ENCODE measurements around the gene KIRREL3. TPM values are rescaled to one million over a fixed set of nuclear protein-coding genes. Genes with fewer than 3 reads are reported as not detected.

The KIRREL3 gene
- total RNA-seq, 5 donors from 2014 or later (not counting 1 experiment from before 2014, with no cell fraction given), result not detected

DNA sequence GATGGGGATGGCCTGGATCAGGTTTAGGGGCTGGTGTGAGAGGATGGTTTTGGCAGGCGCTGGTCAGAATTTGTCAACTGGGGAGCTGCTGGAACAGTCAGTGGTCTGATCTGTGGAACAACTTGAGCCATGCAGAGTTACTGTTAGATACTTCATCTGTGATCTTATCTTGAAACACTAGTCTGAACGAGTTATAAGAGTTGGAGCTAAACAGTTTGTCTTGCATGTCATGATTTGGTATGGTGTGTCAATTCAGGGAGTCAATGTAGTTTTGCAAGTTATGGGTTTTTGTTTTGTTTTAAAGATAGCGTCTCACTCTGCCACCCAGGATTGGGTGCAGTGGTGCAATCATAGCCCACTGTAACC lies 591.0 kb downstream of the KIRREL3 start:
- ChIA-PET CTCF (no interaction called here), POLR2A (no interaction called here)
- H3K27me3 Mint-ChIP-seq, result no peaks in the 10 kb centered on the region
- H3K27ac Mint-ChIP-seq, result no peak overlapping the region
- 100% methylated on average over 2 of the region's 3 CpGs for WGBS (ENCODE audit: insufficient coverage)
- no peaks in the 10 kb centered on the region for H3K9me3 Mint-ChIP-seq
- Histone ChIP-seq H3K27me3 (replicated peaks in 1 of 2; ENCODE audit: control insufficient read depth in 2 of 2, extremely low read depth in 1 of 2, insufficient read depth in 2 of 2, low read length in 1 of 2) (no peaks in the 10 kb centered on the region), H3K27ac (ENCODE audit: low read length) (no peak overlapping the region), H3K9me3 (no peaks in the 10 kb centered on the region), H3K36me3 (ENCODE audit: control insufficient read depth in 2 of 2, extremely low read depth in 1 of 2, insufficient read depth in 1 of 2, low read length in 1 of 2) (peaks cover 0 to 2% of the 10 kb centered on the region in 2 donors), H3K4me1 (ENCODE audit: control insufficient read depth in 1 of 2, extremely low read depth in 1 of 2, insufficient read depth in 2 of 2, low read length in 2 of 2) (no peaks in the 10 kb centered on the region), H3K4me3 (ENCODE audit: control insufficient read depth in 1 of 2, extremely low read depth in 1 of 2, low read length in 1 of 2) (no peak overlapping the region)
- peaks cover 21% of the 10 kb centered on the region for H3K36me3 Mint-ChIP-seq
- H3K4me1 Mint-ChIP-seq, result no peaks in the 10 kb centered on the region
- DNase-seq, result no peak
- no peak for ATAC-seq (replicated peaks in 1 of 4)
- no peak overlapping the region for H3K4me3 Mint-ChIP-seq

DNA sequence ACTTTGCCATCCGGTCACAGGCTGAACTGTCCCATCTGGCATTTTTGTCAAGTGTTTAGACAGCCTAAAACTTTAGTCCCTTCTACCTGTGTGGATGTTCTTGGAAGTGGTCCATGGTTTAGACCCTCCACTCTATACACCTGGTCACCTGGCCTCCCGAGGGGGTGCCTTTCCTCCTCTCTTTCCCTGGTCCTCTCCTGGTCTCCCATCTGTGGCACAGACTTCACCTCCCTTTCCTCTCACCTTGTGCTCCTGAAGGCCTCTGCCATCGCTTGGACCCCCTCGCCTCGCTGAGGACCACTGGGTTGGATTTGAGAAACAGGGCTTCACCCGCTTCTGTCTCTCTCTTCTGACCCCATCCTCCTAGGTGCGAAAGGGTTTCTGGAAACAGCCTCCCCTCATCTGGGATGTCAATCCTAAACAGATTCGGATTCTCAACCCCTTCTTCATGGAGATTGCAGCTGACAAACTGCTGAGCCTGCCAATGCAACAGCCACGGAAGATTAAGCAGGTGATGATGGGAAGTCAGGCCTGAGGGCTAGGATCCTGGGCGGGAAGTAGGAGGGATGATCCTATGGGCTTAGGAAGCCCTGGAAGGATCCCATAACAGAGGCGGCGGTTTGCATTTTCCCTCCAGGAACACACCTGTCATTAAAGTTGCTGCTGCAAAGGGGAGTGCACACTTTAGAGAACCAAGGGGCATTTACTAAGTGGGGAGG lies 591.5 kb downstream of the KIRREL3 start:
- ATAC-seq (replicated peaks in 1 of 4) (no peak), DNase-seq (no peak)
- WGBS (ENCODE audit: insufficient coverage), result 100% methylated on average over 2 of the region's 12 CpGs
- H3K27ac Mint-ChIP-seq, result no peak overlapping the region
- no peak overlapping the region for H3K4me3 ChIP-seq (ENCODE audit: control insufficient read depth in 1 of 2, extremely low read depth in 1 of 2, low read length in 1 of 2)
- no peak overlapping the region for H3K4me3 Mint-ChIP-seq
- no peaks in the 10 kb centered on the region for H3K9me3 ChIP-seq
- no peaks in the 10 kb centered on the region for H3K27me3 Mint-ChIP-seq
- POLR2A ChIA-PET, result no interaction called here
- CTCF ChIA-PET, result no interaction called here
- no peaks in the 10 kb centered on the region for H3K4me1 ChIP-seq (ENCODE audit: control insufficient read depth in 1 of 2, extremely low read depth in 1 of 2, insufficient read depth in 2 of 2, low read length in 2 of 2)
- no peak overlapping the region for H3K27ac ChIP-seq (ENCODE audit: low read length)
- no peaks in the 10 kb centered on the region for H3K27me3 ChIP-seq (replicated peaks in 1 of 2; ENCODE audit: control insufficient read depth in 2 of 2, extremely low read depth in 1 of 2, insufficient read depth in 2 of 2, low read length in 1 of 2)
- no peaks in the 10 kb centered on the region for H3K4me1 Mint-ChIP-seq
- H3K36me3 Mint-ChIP-seq, result peaks cover 21% of the 10 kb centered on the region
- H3K9me3 Mint-ChIP-seq, result no peaks in the 10 kb centered on the region
- peaks cover 0 to 2% of the 10 kb centered on the region in 2 donors for H3K36me3 ChIP-seq (ENCODE audit: control insufficient read depth in 2 of 2, extremely low read depth in 1 of 2, insufficient read depth in 1 of 2, low read length in 1 of 2)

DNA sequence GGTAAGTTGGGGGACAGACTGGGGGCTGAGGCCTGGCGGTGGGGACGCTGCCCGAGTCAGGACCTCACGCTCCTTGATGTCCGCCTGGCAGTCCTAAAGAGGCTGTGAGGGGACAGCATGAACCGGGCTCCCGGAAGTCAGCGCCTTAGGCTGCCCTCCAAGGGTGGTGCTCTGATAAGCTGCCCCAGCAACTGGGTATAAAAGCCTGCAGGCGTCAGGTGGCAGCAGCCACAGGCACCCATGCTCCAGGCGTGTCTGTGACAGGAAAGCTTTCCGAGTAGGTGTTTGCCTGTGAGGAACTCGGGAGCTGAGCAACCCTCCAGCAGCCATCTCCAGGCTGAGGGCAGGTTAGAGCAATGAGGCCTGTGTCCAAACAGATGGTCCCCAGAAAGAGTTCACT lies 592.1 kb downstream of the KIRREL3 start:
- no peaks in the 10 kb centered on the region for H3K27me3 ChIP-seq (replicated peaks in 1 of 2; ENCODE audit: control insufficient read depth in 2 of 2, extremely low read depth in 1 of 2, insufficient read depth in 2 of 2, low read length in 1 of 2)
- no peaks in the 10 kb centered on the region for H3K27me3 Mint-ChIP-seq
- WGBS (ENCODE audit: insufficient coverage), result 92% methylated on average over 12 of the region's 12 CpGs
- ATAC-seq (replicated peaks in 1 of 4) (no peak), DNase-seq (no peak)
- no peak overlapping the region for H3K4me3 Mint-ChIP-seq
- CTCF ChIA-PET, result no interaction called here
- POLR2A ChIA-PET, result no interaction called here
- H3K36me3 ChIP-seq (ENCODE audit: control insufficient read depth in 2 of 2, extremely low read depth in 1 of 2, insufficient read depth in 1 of 2, low read length in 1 of 2), result peaks cover 0 to 2% of the 10 kb centered on the region in 2 donors
- H3K27ac Mint-ChIP-seq, result no peak overlapping the region
- no peak overlapping the region for H3K4me3 ChIP-seq (ENCODE audit: control insufficient read depth in 1 of 2, extremely low read depth in 1 of 2, low read length in 1 of 2)
- H3K9me3 ChIP-seq, result no peaks in the 10 kb centered on the region
- H3K36me3 Mint-ChIP-seq, result peaks cover 21% of the 10 kb centered on the region
- H3K9me3 Mint-ChIP-seq, result no peaks in the 10 kb centered on the region
- no peaks in the 10 kb centered on the region for H3K4me1 ChIP-seq (ENCODE audit: control insufficient read depth in 1 of 2, extremely low read depth in 1 of 2, insufficient read depth in 2 of 2, low read length in 2 of 2)
- H3K27ac ChIP-seq (ENCODE audit: low read length), result no peak overlapping the region
- H3K4me1 Mint-ChIP-seq, result no peaks in the 10 kb centered on the region

DNA sequence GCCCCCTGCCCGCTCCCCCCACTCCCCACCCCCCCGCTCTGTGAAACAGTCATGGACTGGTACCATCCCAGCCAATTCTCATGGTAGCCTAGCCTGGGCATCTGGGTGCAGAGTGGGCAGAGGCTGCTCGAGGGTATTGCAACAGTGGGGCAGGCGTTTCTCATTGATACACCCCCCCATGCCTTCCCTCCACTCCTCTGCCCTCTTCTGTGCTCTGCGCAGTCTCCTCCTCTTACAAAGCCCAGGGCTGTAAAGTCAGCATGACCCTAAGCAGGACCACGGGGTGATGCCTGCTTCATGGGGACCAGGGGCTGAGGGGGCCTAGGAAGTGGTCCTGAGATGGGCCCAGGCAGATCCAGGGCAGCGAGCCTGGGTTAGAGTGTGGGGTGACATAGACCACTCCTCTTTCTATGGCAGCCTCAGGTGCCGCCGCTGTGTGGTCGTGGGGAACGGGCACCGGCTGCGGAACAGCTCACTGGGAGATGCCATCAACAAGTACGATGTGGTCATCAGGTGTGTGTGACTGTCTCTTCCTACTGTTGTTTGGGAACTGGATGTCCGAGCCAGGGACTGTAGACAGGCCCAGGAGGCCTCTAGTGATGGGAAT lies 592.8 kb downstream of the KIRREL3 start:
- ChIA-PET POLR2A (no interaction called here), CTCF (no interaction called here)
- H3K4me1 Mint-ChIP-seq, result no peaks in the 10 kb centered on the region
- H3K27me3 Mint-ChIP-seq, result no peaks in the 10 kb centered on the region
- H3K9me3 Mint-ChIP-seq, result no peaks in the 10 kb centered on the region
- ATAC-seq (replicated peaks in 1 of 4) (no peak), DNase-seq (no peak)
- Histone ChIP-seq H3K4me3 (ENCODE audit: control insufficient read depth in 1 of 2, extremely low read depth in 1 of 2, low read length in 1 of 2) (no peak overlapping the region), H3K27me3 (replicated peaks in 1 of 2; ENCODE audit: control insufficient read depth in 2 of 2, extremely low read depth in 1 of 2, insufficient read depth in 2 of 2, low read length in 1 of 2) (no peaks in the 10 kb centered on the region), H3K4me1 (ENCODE audit: control insufficient read depth in 1 of 2, extremely low read depth in 1 of 2, insufficient read depth in 2 of 2, low read length in 2 of 2) (no peaks in the 10 kb centered on the region), H3K36me3 (ENCODE audit: control insufficient read depth in 2 of 2, extremely low read depth in 1 of 2, insufficient read depth in 1 of 2, low read length in 1 of 2) (peaks cover 0 to 2% of the 10 kb centered on the region in 2 donors), H3K27ac (ENCODE audit: low read length) (no peak overlapping the region), H3K9me3 (no peaks in the 10 kb centered on the region)
- 98% methylated on average over 7 of the region's 15 CpGs for WGBS (ENCODE audit: insufficient coverage)
- no peak overlapping the region for H3K4me3 Mint-ChIP-seq
- H3K36me3 Mint-ChIP-seq, result peaks cover 21% of the 10 kb centered on the region
- H3K27ac Mint-ChIP-seq, result no peak overlapping the region

DNA sequence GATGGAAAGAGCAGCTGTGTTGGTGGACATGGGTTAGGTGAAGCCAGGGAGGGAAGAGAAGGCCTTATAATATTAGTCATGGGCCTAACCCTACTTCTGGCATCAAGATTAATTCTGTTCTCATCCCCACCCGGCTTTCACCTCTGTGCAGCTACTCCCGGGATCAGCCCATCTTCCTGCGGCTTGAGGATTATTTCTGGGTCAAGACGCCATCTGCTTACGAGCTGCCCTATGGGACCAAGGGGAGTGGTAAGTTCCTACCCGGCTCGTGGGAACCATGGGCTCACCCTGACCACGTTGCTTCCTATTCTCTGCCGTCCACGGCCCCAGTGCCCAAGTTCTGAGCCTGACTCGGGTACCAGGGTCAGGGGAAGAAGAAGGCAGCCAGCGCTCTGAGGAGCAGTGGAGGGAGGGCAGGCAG lies 593.5 kb downstream of the KIRREL3 start:
- 82% methylated on average over 8 of the region's 12 CpGs for WGBS (ENCODE audit: insufficient coverage)
- Histone ChIP-seq H3K36me3 (ENCODE audit: control insufficient read depth in 2 of 2, extremely low read depth in 1 of 2, insufficient read depth in 1 of 2, low read length in 1 of 2) (peaks cover 0 to 2% of the 10 kb centered on the region in 2 donors), H3K4me3 (ENCODE audit: control insufficient read depth in 1 of 2, extremely low read depth in 1 of 2, low read length in 1 of 2) (no peak overlapping the region), H3K9me3 (no peaks in the 10 kb centered on the region), H3K27me3 (replicated peaks in 1 of 2; ENCODE audit: control insufficient read depth in 2 of 2, extremely low read depth in 1 of 2, insufficient read depth in 2 of 2, low read length in 1 of 2) (no peaks in the 10 kb centered on the region), H3K4me1 (ENCODE audit: control insufficient read depth in 1 of 2, extremely low read depth in 1 of 2, insufficient read depth in 2 of 2, low read length in 2 of 2) (no peaks in the 10 kb centered on the region), H3K27ac (ENCODE audit: low read length) (no peak overlapping the region)
- no peak overlapping the region for H3K4me3 Mint-ChIP-seq
- POLR2A ChIA-PET, result no interaction called here
- CTCF ChIA-PET, result no interaction called here
- no peak overlapping the region for H3K27ac Mint-ChIP-seq
- H3K4me1 Mint-ChIP-seq, result no peaks in the 10 kb centered on the region
- no peak for DNase-seq
- ATAC-seq (replicated peaks in 1 of 4), result no peak
- no peaks in the 10 kb centered on the region for H3K9me3 Mint-ChIP-seq
- H3K27me3 Mint-ChIP-seq, result no peaks in the 10 kb centered on the region
- peaks cover 19% of the 10 kb centered on the region for H3K36me3 Mint-ChIP-seq

DNA sequence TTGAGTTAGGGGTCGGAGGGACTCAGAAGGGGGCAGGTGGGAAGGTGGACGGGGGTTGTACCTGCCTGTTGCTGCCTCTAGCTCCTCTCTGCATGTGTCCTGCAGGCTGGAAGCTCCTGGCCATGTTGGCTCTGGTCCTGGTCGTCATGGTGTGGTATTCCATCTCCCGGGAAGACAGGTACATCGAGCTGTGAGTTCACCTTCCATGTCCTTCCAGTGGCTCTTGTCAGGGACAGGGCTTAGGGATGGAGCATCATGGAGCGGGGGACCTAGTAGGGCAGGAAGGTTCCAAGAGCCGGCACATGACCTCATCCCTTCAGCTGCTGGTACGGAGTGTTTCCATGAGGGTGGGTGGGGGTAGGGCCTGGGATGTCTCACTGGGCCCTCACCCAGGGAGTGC lies 594.2 kb downstream of the KIRREL3 start:
- no peak overlapping the region for H3K27ac Mint-ChIP-seq
- no peaks in the 10 kb centered on the region for H3K4me1 ChIP-seq (ENCODE audit: control insufficient read depth in 1 of 2, extremely low read depth in 1 of 2, insufficient read depth in 2 of 2, low read length in 2 of 2)
- DNase-seq (no peak), ATAC-seq (replicated peaks in 1 of 4) (no peak)
- no peaks in the 10 kb centered on the region for H3K9me3 Mint-ChIP-seq
- peaks cover 15% of the 10 kb centered on the region for H3K36me3 Mint-ChIP-seq
- ChIA-PET POLR2A (no interaction called here), CTCF (no interaction called here)
- H3K9me3 ChIP-seq, result no peaks in the 10 kb centered on the region
- no peaks in the 10 kb centered on the region for H3K27me3 Mint-ChIP-seq
- H3K4me3 ChIP-seq (ENCODE audit: control insufficient read depth in 1 of 2, extremely low read depth in 1 of 2, low read length in 1 of 2), result no peak overlapping the region
- no peak overlapping the region for H3K27ac ChIP-seq (ENCODE audit: low read length)
- H3K4me1 Mint-ChIP-seq, result no peaks in the 10 kb centered on the region
- H3K27me3 ChIP-seq (replicated peaks in 1 of 2; ENCODE audit: control insufficient read depth in 2 of 2, extremely low read depth in 1 of 2, insufficient read depth in 2 of 2, low read length in 1 of 2), result no peaks in the 10 kb centered on the region
- H3K4me3 Mint-ChIP-seq, result no peak overlapping the region
- 95% methylated on average over 8 of the region's 8 CpGs for WGBS (ENCODE audit: insufficient coverage)
- H3K36me3 ChIP-seq (ENCODE audit: control insufficient read depth in 2 of 2, extremely low read depth in 1 of 2, insufficient read depth in 1 of 2, low read length in 1 of 2), result peaks cover 0 to 2% of the 10 kb centered on the region in 2 donors
